Thyroid gland (tissue), 4 donors: Measurements from ENCODE around the gene GCA. TPM values are rescaled to one million over a fixed set of nuclear protein-coding genes. Genes with fewer than 3 reads are reported as not detected.

Experiments used
- DNase-seq, 2 donors: peaks; one replicate each; pipeline ENCODE4 v3.0.0-alpha.2; 2019
- H3K27ac ChIP-seq, 3 donors: fragments of 200-600 bp; sonication (generic); 1 replicate in 2 of 3; 2 replicates in 1 of 3; pipeline ENCODE4 v1.5.1; 2016 to 2019; ENCODE audit warnings: mild to moderate bottlenecking in 1 of 3, moderate library complexity in 1 of 3
- H3K27me3 ChIP-seq: fragments of 200-600 bp; sonication (generic); one replicate; pipeline ENCODE4 v1.5.1; 2019
- H3K36me3 ChIP-seq, 2 donors: fragments of 200-600 bp; sonication (generic); one replicate each; pipeline ENCODE4 v1.5.1; 2016 to 2019
- H3K4me1 ChIP-seq, 2 donors: fragments of 200-600 bp; sonication (generic); one replicate each; pipeline ENCODE4 v1.5.1; 2017 to 2019
- H3K4me3 ChIP-seq, 3 donors: fragments of 200-600 bp; sonication (generic); replicated peaks in 1 of 3; 1 replicate in 2 of 3; 2 replicates in 1 of 3; pipeline ENCODE4 v1.5.1; 2016; ENCODE audit warnings: mild to moderate bottlenecking in 1 of 3
- H3K9me3 ChIP-seq: fragments of 200-600 bp; sonication (generic); one replicate; pipeline ENCODE4 v1.5.1; 2017
- POLR2A ChIP-seq, 2 donors: fragments of 450-650 bp; IDR thresholded peaks; one replicate each; pipeline ENCODE4 v1.6.1; 2017; ENCODE audit warnings: antibody characterized with exemption in 2 of 2, mild to moderate bottlenecking in 2 of 2, moderate library complexity in 1 of 2
- WGBS, 2 donors: methylation state at CpG; one replicate each; pipeline ENCODE4 v1.1.5; 2017; 5-methylcytosine and 5-hydroxymethylcytosine counted together
- intact Hi-C: fragments of 100-400 bp; cut with DNase I; formaldehyde crosslinking; loops from one replicate; pipeline ENCODE4 v1.15.1; 2023
- total RNA-seq, 4 donors: library from RNA; depleted of rRNA; stranded (reverse); fragments of >200 nt; gene quantifications; one replicate each; pipeline ENCODE4 v1.2.3, GENCODE V29; 2016
- TF ChIP-seq, protein P1 (sequence below), 6 experiments: fragments of 200-600 bp in 3 of 6; fragments of 450-650 bp in 3 of 6; sonication (generic) in 3 of 6; IDR thresholded peaks; one replicate each; pipeline ENCODE4 v1.5.1; 2016 to 2019; ENCODE audit warnings: antibody characterized with exemption in 6 of 6, mild to moderate bottlenecking in 2 of 6, inconsistent platforms in 1 of 6, moderate library complexity in 1 of 6

The GCA gene
- total RNA-seq, 4 donors from 2014 or later: 15.7 to 36.8 (median 31.6) TPM

DNA sequence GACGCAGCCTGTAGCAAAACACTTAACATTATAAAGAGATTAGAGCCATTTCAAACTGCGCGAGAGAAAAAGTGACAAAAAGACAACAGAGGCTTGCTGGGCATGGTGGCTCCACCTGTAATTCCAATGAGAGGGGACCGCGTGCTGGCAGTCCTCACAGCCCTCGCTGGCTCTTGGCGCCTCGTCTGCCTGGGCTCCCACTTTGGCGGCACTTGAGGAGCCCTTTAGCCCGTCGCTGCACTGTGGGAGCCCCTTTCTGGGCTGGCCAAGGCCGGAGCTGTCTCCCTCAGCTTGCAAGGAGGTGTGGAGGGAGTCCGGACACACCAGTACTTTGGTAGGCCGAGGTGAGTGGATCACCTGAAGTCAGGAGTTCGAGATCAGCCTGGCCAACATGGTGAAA is 16.1 kb upstream of the GCA start:
- no peak for DNase-seq
- H3K36me3 ChIP-seq: no peaks in the 10 kb centered on the region
- H3K4me3 ChIP-seq: no peak overlapping the region
- H3K27me3 ChIP-seq: no peaks in the 10 kb centered on the region
- intact Hi-C loops: no loop called here
- no peak for TF ChIP-seq POLR2A (IDR thresholded peaks at IDR 0.05)
- TF ChIP-seq, protein P1, sequence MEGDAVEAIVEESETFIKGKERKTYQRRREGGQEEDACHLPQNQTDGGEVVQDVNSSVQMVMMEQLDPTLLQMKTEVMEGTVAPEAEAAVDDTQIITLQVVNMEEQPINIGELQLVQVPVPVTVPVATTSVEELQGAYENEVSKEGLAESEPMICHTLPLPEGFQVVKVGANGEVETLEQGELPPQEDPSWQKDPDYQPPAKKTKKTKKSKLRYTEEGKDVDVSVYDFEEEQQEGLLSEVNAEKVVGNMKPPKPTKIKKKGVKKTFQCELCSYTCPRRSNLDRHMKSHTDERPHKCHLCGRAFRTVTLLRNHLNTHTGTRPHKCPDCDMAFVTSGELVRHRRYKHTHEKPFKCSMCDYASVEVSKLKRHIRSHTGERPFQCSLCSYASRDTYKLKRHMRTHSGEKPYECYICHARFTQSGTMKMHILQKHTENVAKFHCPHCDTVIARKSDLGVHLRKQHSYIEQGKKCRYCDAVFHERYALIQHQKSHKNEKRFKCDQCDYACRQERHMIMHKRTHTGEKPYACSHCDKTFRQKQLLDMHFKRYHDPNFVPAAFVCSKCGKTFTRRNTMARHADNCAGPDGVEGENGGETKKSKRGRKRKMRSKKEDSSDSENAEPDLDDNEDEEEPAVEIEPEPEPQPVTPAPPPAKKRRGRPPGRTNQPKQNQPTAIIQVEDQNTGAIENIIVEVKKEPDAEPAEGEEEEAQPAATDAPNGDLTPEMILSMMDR (IDR thresholded peaks at IDR 0.05): no peak
- no peaks in the 10 kb centered on the region for H3K9me3 ChIP-seq
- H3K4me1 ChIP-seq: no peaks in the 10 kb centered on the region
- no peak overlapping the region for H3K27ac ChIP-seq
- WGBS, 2 donors: 97% methylated on average over 15 of the region's 15 CpGs

DNA sequence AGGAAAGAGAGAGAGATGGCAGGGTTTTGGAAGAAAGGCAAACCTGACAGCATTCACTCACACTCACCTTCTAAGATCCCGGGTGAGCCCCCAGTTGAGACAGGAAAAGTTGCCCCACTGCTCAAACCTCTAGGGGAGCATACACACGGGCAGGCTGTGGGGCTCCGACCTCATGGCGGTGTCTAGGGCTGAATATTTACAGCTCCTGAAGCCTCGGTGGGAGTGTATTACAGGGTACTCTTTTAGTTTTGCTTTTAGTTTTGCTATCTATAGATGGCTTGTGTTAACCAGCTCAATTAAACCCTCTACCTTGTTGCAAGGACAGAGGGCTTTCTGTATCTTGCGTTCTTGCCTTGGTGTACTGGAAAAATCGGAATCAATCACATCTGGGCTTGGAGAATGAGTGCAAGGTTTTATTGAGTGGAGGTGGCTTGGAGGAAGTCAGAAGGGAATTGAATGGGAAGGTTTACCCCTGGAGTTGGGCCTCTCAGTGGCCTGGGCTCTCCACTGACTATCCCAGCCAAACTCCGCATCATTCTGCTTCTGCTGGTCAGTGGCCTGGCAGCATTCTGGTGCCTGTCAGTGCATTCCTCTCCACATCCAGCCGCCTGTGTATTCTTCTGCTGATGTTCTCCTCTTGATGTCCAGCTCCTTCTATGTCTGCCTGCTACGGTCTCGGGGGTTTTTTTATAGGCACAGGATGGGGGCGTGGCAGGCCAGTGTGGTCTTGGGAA is 15.3 kb upstream of the GCA start:
- H3K4me1 ChIP-seq: no peaks in the 10 kb centered on the region
- no peaks in the 10 kb centered on the region for H3K36me3 ChIP-seq
- no peak overlapping the region for H3K27ac ChIP-seq
- intact Hi-C loops: no loop called here
- no peaks in the 10 kb centered on the region for H3K9me3 ChIP-seq
- DNase-seq: no peak
- no peaks in the 10 kb centered on the region for H3K27me3 ChIP-seq
- no peak overlapping the region for H3K4me3 ChIP-seq
- TF ChIP-seq, protein P1 (IDR thresholded peaks at IDR 0.05): no peak
- TF ChIP-seq POLR2A (IDR thresholded peaks at IDR 0.05): no peak
- 89 to 90% methylated on average over 12 of the region's 12 CpGs for WGBS, 2 donors

DNA sequence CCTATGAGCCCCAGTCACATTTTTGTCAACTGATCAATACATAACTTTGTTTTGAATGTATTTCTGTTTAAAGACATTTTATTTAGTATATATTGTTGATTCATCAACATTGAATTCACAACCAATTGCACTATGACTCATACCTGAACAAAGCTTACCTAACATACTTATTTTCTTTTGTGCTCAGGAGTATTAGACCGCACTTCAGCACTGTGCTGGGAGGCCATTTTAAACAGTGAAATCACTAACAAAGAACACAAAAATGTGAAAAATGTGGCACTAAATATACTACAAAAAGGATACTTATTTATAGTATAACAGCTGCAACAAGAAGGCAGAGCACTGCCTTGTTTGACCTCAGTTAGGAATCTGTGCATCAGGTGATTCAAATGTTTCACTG is 13.1 kb upstream of the GCA start:
- Histone ChIP-seq H3K36me3 (no peaks in the 10 kb centered on the region), H3K27ac (no peak overlapping the region), H3K4me3 (no peak overlapping the region), H3K4me1 (no peaks in the 10 kb centered on the region), H3K9me3 (no peaks in the 10 kb centered on the region), H3K27me3 (no peaks in the 10 kb centered on the region)
- TF ChIP-seq, protein P1 (IDR thresholded peaks at IDR 0.05): no peak
- no peak for TF ChIP-seq POLR2A (IDR thresholded peaks at IDR 0.05)
- intact Hi-C loops: no loop called here
- DNase-seq: no peak
- WGBS, 2 donors: 93 to 95% methylated on average over 1 of the region's 1 CpG

DNA sequence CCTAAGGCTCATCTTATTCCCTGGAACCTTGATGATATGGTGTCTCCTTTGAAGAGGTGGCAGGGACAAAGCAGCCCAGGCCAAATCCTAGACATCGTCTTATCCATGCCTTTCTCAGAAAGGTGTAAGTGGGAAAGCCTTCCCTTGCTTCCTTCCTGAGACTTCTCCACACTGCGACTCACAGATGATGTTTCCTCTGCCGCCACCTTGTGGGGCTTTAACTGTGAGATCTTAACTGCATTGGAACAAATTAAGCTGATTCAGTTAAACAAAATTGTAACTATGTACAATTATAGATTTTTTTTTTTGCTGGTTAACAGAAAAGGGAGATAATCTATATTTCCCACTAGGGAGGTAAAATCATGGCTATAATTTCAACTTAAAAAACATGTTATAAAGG is 10.0 kb upstream of the GCA start:
- Histone ChIP-seq H3K4me1 (no peaks in the 10 kb centered on the region), H3K36me3 (no peaks in the 10 kb centered on the region), H3K27ac (no peak overlapping the region), H3K9me3 (no peaks in the 10 kb centered on the region), H3K4me3 (no peak overlapping the region), H3K27me3 (no peaks in the 10 kb centered on the region)
- DNase-seq: peak; percentile 26 to 30
- TF ChIP-seq, protein P1 (IDR thresholded peaks at IDR 0.05): peak in 3 of 6 experiments; percentile 15 to 41 (median 27)
- no peak for TF ChIP-seq POLR2A (IDR thresholded peaks at IDR 0.05)
- WGBS, 2 donors: 35% methylated on average over 3 of the region's 3 CpGs
- intact Hi-C loops: no loop called here

DNA sequence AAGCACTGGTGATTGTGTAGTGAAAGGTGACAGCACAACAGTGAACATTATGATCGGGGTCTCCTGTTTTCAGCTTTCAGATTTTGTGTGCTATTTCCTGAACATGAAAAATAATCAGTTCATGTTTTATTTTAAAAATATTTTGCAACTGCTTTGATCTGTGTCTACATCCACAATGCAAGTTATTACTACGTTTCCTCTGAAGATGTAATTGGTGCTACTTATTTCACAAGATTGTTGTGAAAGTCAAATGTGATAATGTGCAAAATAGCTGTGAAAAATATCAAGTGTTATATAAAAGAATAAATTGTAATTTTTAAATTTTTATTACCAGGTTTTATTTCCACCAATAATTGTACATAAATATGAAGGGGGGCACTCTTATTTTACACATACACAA is 6.1 kb upstream of the GCA start:
- no peak overlapping the region for H3K4me3 ChIP-seq
- H3K9me3 ChIP-seq: no peaks in the 10 kb centered on the region
- intact Hi-C loops: no loop called here
- DNase-seq: no peak
- no peaks in the 10 kb centered on the region for H3K36me3 ChIP-seq
- H3K4me1 ChIP-seq: no peaks in the 10 kb centered on the region
- TF ChIP-seq, protein P1 (IDR thresholded peaks at IDR 0.05): no peak
- no peak for TF ChIP-seq POLR2A (IDR thresholded peaks at IDR 0.05)
- H3K27me3 ChIP-seq: no peaks in the 10 kb centered on the region
- WGBS, 2 donors: 92 to 93% methylated on average over 2 of the region's 2 CpGs
- no peak overlapping the region for H3K27ac ChIP-seq
